Measurements from ENCODE around the gene ZYG11B.

DNA sequence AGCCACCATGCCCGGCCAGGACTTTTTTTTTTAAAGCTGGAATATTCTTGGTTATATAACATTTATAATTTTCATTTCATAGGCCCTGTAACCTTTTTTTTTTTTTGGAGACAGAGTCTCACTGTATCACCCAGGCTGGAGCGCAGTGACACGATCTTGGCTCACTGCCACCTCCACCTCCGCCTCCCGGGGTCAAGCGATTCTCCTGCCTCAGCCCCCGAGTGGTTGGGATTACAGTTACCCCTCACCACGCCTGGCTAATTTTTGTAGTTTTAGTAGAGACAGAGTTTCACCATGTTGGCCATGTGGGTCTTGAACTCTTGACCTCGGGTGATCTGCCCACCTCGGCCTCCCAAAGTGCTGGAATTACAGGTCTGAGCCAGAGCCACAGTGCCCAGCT, 12.6 kb downstream of the ZYG11B start:
- TF ChIP-seq EZH2 (IDR thresholded peaks at IDR 0.05; ENCODE audit: borderline replicate concordance, low read depth, low read length, severe bottlenecking) (no peak), POLR2AphosphoS5 (IDR thresholded peaks at IDR 0.05; ENCODE audit: insufficient read depth, low read depth, low read length) (no peak), POLR2A (IDR thresholded peaks at IDR 0.05; ENCODE audit: low read depth, low read length) (no peak), JUN (IDR thresholded peaks at IDR 0.05; ENCODE audit: borderline replicate concordance, insufficient read depth, insufficient read length, low read depth) (no peak), FOS (IDR thresholded peaks at IDR 0.05; ENCODE audit: borderline replicate concordance, insufficient read depth, low read length) (no peak), GATA2 (IDR thresholded peaks at IDR 0.05; ENCODE audit: insufficient read depth, insufficient read length, low read depth, low read length) (no peak)
- TF ChIP-seq, protein P1, sequence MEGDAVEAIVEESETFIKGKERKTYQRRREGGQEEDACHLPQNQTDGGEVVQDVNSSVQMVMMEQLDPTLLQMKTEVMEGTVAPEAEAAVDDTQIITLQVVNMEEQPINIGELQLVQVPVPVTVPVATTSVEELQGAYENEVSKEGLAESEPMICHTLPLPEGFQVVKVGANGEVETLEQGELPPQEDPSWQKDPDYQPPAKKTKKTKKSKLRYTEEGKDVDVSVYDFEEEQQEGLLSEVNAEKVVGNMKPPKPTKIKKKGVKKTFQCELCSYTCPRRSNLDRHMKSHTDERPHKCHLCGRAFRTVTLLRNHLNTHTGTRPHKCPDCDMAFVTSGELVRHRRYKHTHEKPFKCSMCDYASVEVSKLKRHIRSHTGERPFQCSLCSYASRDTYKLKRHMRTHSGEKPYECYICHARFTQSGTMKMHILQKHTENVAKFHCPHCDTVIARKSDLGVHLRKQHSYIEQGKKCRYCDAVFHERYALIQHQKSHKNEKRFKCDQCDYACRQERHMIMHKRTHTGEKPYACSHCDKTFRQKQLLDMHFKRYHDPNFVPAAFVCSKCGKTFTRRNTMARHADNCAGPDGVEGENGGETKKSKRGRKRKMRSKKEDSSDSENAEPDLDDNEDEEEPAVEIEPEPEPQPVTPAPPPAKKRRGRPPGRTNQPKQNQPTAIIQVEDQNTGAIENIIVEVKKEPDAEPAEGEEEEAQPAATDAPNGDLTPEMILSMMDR (IDR thresholded peaks at IDR 0.05; ENCODE audit: extremely low read depth in 1 of 2, insufficient read depth in 1 of 2, low read depth in 1 of 2, low read length in 2 of 2), result no peak
- TF ChIP-seq, protein P2, sequence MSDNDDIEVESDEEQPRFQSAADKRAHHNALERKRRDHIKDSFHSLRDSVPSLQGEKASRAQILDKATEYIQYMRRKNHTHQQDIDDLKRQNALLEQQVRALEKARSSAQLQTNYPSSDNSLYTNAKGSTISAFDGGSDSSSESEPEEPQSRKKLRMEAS (IDR thresholded peaks at IDR 0.05; ENCODE audit: insufficient read depth, insufficient read length), result no peak
